NCI-H510A (cell line): ENCODE data around the gene APOH.
A peak's percentile ranks its signal among the peaks of the same experiment; 100 is the strongest.

Experiments
- DNase-seq: peaks from one replicate; lab custom pipeline; 2025; lab: John Stamatoyannopoulos, UW

APOH gene

GRCh38 chr17:66191593-66192377 lies 37.4 kb downstream of the APOH start, which contains the start of gene CEP112:
CEP112 (minus strand) TSS chr17:66192133.
- DNase-seq, result peak; percentile 66

DNA sequence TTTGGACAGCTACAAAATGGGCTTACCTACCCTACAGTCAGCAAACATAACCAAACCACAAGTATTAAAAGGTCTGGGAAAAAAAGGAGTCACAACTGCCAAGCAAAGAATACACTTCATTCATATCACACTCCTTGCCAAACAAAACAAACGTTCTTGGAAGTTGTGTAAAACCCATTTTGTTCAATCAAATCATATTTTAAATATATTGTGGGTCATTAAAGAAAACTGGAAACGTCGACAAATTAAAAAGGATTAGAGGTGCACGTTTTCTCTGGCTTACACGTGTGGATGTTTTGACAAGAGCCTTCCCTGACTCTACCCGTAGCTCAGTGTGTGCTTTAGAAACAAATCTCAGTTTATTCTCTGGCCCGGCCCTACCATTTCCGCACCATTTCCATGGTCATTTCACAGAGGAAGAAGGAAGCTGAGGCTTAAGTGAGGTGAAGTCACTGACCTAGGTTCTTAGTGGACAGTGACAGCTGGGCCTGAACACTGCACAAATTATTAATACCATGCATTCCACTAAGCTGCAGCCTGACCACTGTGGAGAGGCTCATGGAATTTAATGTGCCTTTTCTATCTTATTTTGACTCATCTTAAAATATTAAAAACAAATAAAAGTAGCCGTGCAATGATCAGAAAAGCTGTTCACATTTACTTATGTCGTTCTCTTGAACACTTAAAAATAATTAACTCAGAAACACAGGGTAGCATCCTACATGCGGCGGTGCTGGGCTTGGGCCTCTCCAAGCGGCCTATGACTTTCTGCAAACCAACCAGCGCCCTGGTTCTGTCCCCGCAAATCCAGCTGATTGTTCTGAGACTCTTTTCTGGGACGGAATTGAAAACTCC lies 38.2 kb downstream of the APOH start:
- no peak for DNase-seq

- DNase-seq, result no peak
Observed at GRCh38 chr17:66187718-66188117, 41.5 kb downstream of the APOH start.

DNA sequence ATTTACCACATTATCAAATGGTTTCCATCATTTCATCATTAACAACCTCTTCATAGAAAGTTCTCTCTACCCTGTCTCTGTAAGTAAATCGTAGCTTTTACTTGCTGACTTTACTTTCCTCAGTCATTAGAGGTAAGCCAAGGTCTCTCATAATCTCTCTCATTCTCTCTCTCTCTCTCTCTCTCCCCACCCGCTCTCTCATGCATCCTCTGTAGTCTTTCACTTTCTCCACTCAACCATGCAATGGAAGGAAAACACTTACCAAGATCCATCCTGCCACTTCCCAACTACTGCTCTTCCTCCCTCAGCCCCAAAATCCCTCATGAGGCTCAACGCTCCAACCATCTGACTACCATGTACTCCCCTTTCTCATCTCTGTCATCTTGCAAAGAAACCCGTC lies 43.4 kb downstream of the APOH start:
- no peak for DNase-seq

GRCh38 chr17:66184392-66184791 lies 44.8 kb downstream of the APOH start:
- no peak for DNase-seq

DNA sequence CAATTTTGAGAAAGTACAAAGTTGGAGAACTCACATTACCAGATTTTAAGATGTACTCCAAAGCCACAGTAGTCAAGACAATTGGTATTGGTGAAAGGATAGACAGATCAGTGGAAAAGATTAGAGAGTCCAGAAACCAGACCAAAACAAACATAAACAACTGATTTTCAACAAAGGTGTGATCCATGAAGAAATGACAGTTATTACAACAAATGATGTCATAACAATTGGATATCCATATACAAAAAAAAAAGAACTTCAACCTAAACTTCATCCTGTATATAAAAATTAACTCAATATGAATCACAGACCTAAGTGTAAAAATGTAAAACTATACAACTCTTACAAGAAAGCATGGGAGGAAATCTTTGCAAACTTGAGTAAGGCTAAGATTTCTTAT lies 45.7 kb downstream of the APOH start:
- no peak for DNase-seq

DNA sequence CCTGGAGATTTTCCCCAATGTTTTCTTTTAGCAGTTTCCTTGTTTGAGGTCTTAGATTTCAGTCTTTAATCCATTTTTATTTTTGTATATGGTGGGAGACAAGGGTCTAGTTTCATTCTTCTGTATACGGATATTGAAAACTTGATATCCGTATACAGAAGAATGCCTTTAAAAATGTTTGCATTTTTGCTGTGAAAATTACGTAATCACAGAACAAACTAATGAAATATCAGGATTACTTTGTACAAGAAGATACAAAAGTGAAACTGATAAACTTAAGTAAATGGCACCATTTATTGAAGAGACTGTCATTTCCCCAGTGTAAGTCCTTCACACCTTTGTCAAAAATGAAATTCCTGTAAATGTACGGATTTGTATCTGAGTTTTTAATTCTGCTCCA lies 50.6 kb downstream of the APOH start:
- no peak for DNase-seq

GRCh38 chr17:66177048-66177447 lies 52.2 kb downstream of the APOH start:
- peak; percentile 80 for DNase-seq

GRCh38 chr17:66175892-66176291 lies 53.3 kb downstream of the APOH start:
- DNase-seq, result no peak

- no peak for DNase-seq
Observed at GRCh38 chr17:66172691-66173223, 56.5 kb downstream of the APOH start.

DNA sequence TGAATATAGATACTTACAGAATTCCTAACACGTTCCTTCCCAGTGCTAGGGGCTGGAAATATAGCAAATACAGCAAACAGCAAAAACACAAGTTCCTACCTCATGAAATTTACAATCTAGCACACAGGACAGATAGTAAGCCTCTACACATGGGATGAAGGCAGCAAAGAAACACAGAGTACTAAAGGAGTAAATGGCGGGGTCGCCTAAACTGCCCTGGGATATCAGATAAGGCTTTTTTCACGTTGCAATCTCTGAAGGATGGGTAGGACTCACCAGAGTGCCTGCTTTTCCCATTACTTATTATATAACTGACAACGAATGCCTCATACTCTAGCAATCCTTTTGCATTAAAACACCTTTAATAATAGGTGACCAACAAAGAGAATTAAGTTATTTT lies 57.1 kb downstream of the APOH start:
- no peak for DNase-seq

- DNase-seq, result no peak
Observed at GRCh38 chr17:66171692-66172091, 57.5 kb downstream of the APOH start.

GRCh38 chr17:66171172-66171571 lies 58.0 kb downstream of the APOH start:
- DNase-seq, result no peak

DNA sequence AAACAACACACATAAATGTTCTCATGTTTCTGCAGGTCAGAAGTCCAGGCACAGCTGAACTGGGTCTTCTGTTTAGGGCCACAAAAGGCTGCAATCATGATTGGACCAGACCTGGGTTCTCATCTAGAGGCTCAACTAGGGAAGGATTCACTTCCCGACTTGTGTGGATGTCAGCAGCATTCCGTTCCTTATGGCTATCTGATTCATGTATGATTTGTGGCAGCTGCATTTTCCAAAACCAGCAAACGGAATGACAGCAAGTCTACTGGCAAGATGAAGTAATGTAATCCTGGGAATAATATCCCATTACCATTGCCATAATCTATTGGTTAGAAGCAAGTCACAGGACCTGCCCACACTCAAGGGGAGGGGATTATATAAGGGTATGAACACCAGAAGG lies 59.4 kb downstream of the APOH start:
- no peak for DNase-seq

DNA sequence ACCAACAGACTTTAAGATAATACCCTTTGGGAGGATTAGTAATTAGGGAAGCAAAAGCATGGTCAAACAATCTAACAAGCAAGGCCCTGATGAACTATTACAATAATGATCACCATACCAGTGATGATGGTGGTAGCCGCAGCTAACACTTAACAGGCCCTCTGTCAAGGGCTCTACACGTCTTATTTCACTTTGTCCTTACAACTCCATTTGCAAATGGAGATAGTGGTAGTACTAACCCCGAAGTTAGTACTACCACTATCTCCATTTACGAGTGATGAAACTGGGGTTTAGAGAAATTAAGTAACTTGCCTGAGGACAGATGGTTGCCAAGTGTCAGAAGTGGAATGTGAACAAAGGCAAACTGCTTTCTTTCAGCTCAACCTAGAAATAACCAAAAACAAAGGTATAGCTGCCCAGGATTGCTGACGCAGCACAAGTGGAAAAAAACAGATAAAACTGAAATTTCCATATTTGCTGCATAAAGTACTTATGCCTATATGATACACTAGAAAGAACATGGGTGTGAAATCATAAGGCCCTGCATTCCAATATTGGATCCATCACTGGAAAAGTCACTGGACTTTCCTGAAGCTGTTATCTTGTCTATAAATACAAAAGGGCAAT lies 61.9 kb downstream of the APOH start:
- DNase-seq, result no peak

DNA sequence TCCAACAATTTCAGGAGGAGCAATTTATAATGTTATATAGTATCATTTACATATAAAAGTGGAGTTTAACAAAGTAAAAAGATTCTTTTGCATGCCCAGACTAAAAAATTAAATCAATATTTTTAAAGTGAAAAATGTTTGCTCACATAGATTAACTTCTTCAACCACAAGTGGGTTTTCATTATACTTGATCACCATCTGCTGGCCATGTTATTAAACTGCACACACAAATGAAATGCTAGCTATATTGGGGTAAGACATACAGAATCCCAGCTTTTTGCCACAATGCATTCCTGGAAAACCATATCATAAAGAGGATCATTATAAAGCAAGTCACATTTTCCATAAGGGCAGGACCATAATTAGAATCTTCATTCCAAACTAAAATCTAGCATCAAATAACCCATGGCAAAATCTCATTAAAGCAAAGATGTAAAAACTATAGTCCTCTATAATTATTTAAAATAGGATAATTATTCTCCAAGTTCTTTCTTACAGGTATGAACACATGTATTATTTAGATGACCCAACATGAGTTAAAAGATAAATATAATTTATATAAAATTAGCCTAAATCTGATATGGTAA lies 63.6 kb downstream of the APOH start:
- no peak for DNase-seq
